NCI-H748 treated with DMSO at 0.1 percent for 48 hours (cell line): ENCODE data around the gene PRDM2.
"Not testable (repeated sequence)": the region's sequence is repeated elsewhere in the genome, so short reads cannot be mapped to it uniquely, and the experiment has no call there.

Experiments used
- DNase-seq: peaks from one replicate; lab custom pipeline; 2025; lab: John Stamatoyannopoulos, UW

The PRDM2 gene

GRCh38 chr1:13699510-13699909, 478 bp upstream of the PRDM2 start:
- no peak for DNase-seq

GRCh38 chr1:13700521-13701270, 708 bp downstream of the PRDM2 start:
- DNase-seq = no peak

GRCh38 chr1:13701271-13701640, 1.3 kb downstream of the PRDM2 start:
- no peak for DNase-seq

- DNase-seq = no peak
Measured at GRCh38 chr1:13702425-13703127, 2.6 kb downstream of the PRDM2 start.

GRCh38 chr1:13703128-13703513, 3.1 kb downstream of the PRDM2 start:
- no peak for DNase-seq

GRCh38 chr1:13703558-13704490, 3.8 kb downstream of the PRDM2 start:
- no peak for DNase-seq

- no peak for DNase-seq
Measured at GRCh38 chr1:13706046-13706445, 6.1 kb downstream of the PRDM2 start.

- DNase-seq = no peak
Measured at GRCh38 chr1:13707164-13707563, 7.2 kb downstream of the PRDM2 start.

- DNase-seq = no peak
Measured at GRCh38 chr1:13708380-13708982, 8.5 kb downstream of the PRDM2 start.

- DNase-seq = no peak
Measured at GRCh38 chr1:13710086-13710485, 10.1 kb downstream of the PRDM2 start.

GRCh38 chr1:13714851-13715250, 14.9 kb downstream of the PRDM2 start:
- no peak for DNase-seq

GRCh38 chr1:13715616-13716287, 15.8 kb downstream of the PRDM2 start:
- DNase-seq = not testable (repeated sequence)

GRCh38 chr1:13722808-13723360, 22.9 kb downstream of the PRDM2 start:
- no peak for DNase-seq

GRCh38 chr1:13723810-13724209, 23.8 kb downstream of the PRDM2 start:
- no peak for DNase-seq

GRCh38 chr1:13725714-13726175, 25.8 kb downstream of the PRDM2 start:
- DNase-seq = no peak

GRCh38 chr1:13728091-13728715, 28.2 kb downstream of the PRDM2 start:
- DNase-seq = no peak

- DNase-seq = no peak
Measured at GRCh38 chr1:13730291-13730690, 30.3 kb downstream of the PRDM2 start.

- DNase-seq = no peak
Measured at GRCh38 chr1:13730751-13731482, 30.9 kb downstream of the PRDM2 start.

- DNase-seq = no peak
Measured at GRCh38 chr1:13731897-13732296, 31.9 kb downstream of the PRDM2 start.
